B cell (primary cell): ENCODE results near the gene BTG1. TPM values are rescaled to one million over a fixed set of nuclear protein-coding genes. Genes with fewer than 3 reads are reported as not detected.

ENCODE experiments used
- ATAC-seq: fragments of 200-7000 bp; cut with Tn5 transposase; one replicate; pipeline ENCODE4 v1.10.0; 2021; ENCODE audit warnings: low read depth, mild to moderate bottlenecking, moderate number of reproducible peaks, moderate library complexity
- CTCF ChIA-PET: fragments of 350-600 bp; sonication (Branson Sonifier 250); formaldehyde crosslinking; loops from one replicate; lab custom pipeline; 2021; ENCODE audit warnings: antibody characterized with exemption, inconsistent platforms; lab: Charles Lee
- POLR2A ChIA-PET: fragments of 350-600 bp; sonication (Branson Sonifier 250); formaldehyde crosslinking; loops from one replicate; lab custom pipeline; 2021; ENCODE audit warnings: antibody characterized with exemption; lab: Charles Lee
- DNase-seq: peaks from one replicate; pipeline ENCODE4 v3.0.0; 2013
- H2AFZ ChIP-seq: 2 replicates; pipeline ENCODE4 v1.6.1; 2012; ENCODE audit warnings: mild to moderate bottlenecking, low read depth, low read length; ENCODE audit not compliant: insufficient read depth, poor library complexity, severe bottlenecking
- H3K27ac ChIP-seq, 2 donors: 1 replicate in 1 of 2; 2 replicates in 1 of 2; pipeline ENCODE4 v1.5.1; 2012 to 2013; ENCODE audit warnings: low read length in 2 of 2, mild to moderate bottlenecking in 2 of 2, moderate library complexity in 1 of 2
- H3K27me3 ChIP-seq, 4 experiments: fragments of 200-600 bp in 1 of 4; sonication (generic) in 1 of 4; replicated peaks in 1 of 4; 1 replicate in 2 of 4; 2 replicates in 2 of 4; pipeline versions ENCODE4 v1.6.1 to v1.7.0; 2013 to 2016; ENCODE audit warnings: low read length in 3 of 4, mild to moderate bottlenecking in 2 of 4, mixed read lengths in 1 of 4, moderate library complexity in 1 of 4; ENCODE audit not compliant: insufficient read depth in 4 of 4, control insufficient read depth in 3 of 4; ENCODE audit errors: control extremely low read depth in 1 of 4
- H3K36me3 ChIP-seq, 2 experiments: replicated peaks in 1 of 2; 1 replicate in 1 of 2; 2 replicates in 1 of 2; pipeline versions ENCODE4 v1.6.1 to v1.7.1; 2013; ENCODE audit warnings: low read length in 1 of 2; ENCODE audit not compliant: insufficient read depth in 2 of 2, control insufficient read depth in 1 of 2; ENCODE audit errors: control extremely low read depth in 1 of 2, extremely low read depth in 1 of 2
- H3K4me1 ChIP-seq, 2 donors: fragments of 200-600 bp in 1 of 2; sonication (generic) in 1 of 2; 1 replicate in 1 of 2; 2 replicates in 1 of 2; pipeline versions ENCODE4 v1.5.1 to v1.6.1; 2013 to 2017; ENCODE audit warnings: low read length in 2 of 2; ENCODE audit not compliant: control insufficient read depth in 2 of 2, insufficient read depth in 2 of 2
- H3K4me2 ChIP-seq: replicated peaks from 2 replicates; pipeline ENCODE3; 2012; ENCODE audit warnings: mild to moderate bottlenecking, low read depth, low read length; ENCODE audit not compliant: poor library complexity, severe bottlenecking
- H3K4me3 ChIP-seq, 5 experiments: fragments of 200-600 bp in 1 of 5; sonication (generic) in 1 of 5; 1 replicate in 3 of 5; 2 replicates in 2 of 5; pipeline versions ENCODE4 v1.5.1 to v1.7.0; 2011 to 2016; ENCODE audit warnings: low read length in 4 of 5, mild to moderate bottlenecking in 4 of 5, low read depth in 2 of 5, control low read depth in 1 of 5, moderate library complexity in 1 of 5; ENCODE audit not compliant: insufficient read depth in 1 of 5; ENCODE audit errors: control extremely low read depth in 1 of 5, extremely low read depth in 1 of 5
- H3K79me2 ChIP-seq: fragments of 200-600 bp; sonication (generic); one replicate; pipeline ENCODE4 v1.6.0; 2016; ENCODE audit warnings: low read length; ENCODE audit not compliant: control insufficient read depth, insufficient read depth
- H3K9ac ChIP-seq: fragments of 200-600 bp; sonication (generic); 2 replicates; pipeline ENCODE4 v1.6.1; 2017; ENCODE audit warnings: mild to moderate bottlenecking, low read length, moderate library complexity
- H3K9me3 ChIP-seq, 3 donors: one replicate each; pipeline versions ENCODE4 v1.6.1 to v1.7.1; 2013; ENCODE audit warnings: low read length in 2 of 3; ENCODE audit not compliant: control insufficient read depth in 2 of 3, insufficient read depth in 1 of 3; ENCODE audit errors: control extremely low read depth in 1 of 3
- H4K20me1 ChIP-seq: 2 replicates; pipeline ENCODE4 v1.6.0; 2012; ENCODE audit warnings: mild to moderate bottlenecking, low read length; ENCODE audit not compliant: insufficient read depth, control insufficient read depth, poor library complexity, severe bottlenecking
- H3K27ac Mint-ChIP-seq: one replicate; pipeline ENCODE4 v1.8.0; 2021; ENCODE audit warnings: mixed read lengths
- H3K27me3 Mint-ChIP-seq: one replicate; pipeline ENCODE4 v1.8.0; 2021; ENCODE audit warnings: mixed read lengths
- H3K4me1 Mint-ChIP-seq: one replicate; pipeline ENCODE4 v1.8.0; 2021; ENCODE audit warnings: mixed read lengths
- H3K4me3 Mint-ChIP-seq: one replicate; pipeline ENCODE4 v1.8.0; 2021; ENCODE audit warnings: mixed read lengths
- H3K9me3 Mint-ChIP-seq: one replicate; pipeline ENCODE4 v1.8.0; 2022; ENCODE audit warnings: mixed read lengths; ENCODE audit not compliant: insufficient read depth
- CTCF ChIP-seq: fragments of 200-600 bp; IDR thresholded peaks from one replicate; pipeline ENCODE4 v1.8.0; 2022; ENCODE audit warnings: antibody characterized with exemption, mild to moderate bottlenecking
- EZH2 ChIP-seq: IDR thresholded peaks from 2 replicates; pipeline ENCODE4 v1.6.1; 2012; ENCODE audit warnings: borderline replicate concordance, low read depth, mild to moderate bottlenecking, moderate library complexity, low read length; ENCODE audit not compliant: insufficient read depth, poor library complexity, severe bottlenecking
- WGBS: methylation state at CpG from one replicate; pipeline ENCODE4 v1.1.5; 2013; ENCODE audit warnings: missing lambda C conversion rate; ENCODE audit not compliant: insufficient coverage; 5-methylcytosine and 5-hydroxymethylcytosine counted together
- intact Hi-C: fragments of 100-400 bp; cut with micrococcal nuclease; formaldehyde crosslinking; loops from one replicate; pipeline ENCODE4 v1.10.0; 2022
- polyA plus RNA-seq: library from polyadenylated mRNA; depleted of rRNA; stranded (reverse); fragments of >200 nt; gene quantifications from 2 replicates; pipeline ENCODE4 v1.2.3, GENCODE V29; 2012
- total RNA-seq, 2 donors: library from RNA; stranded (reverse); fragments of 120-200 nt in 1 of 2; gene quantifications; 1 replicate in 1 of 2; 2 replicates in 1 of 2; pipeline versions ENCODE4 v1.2.3 to v1.2.4, GENCODE V29; 2013 to 2022

BTG1 gene
- total and polyA plus RNA-seq, 2 donors (not counting 1 experiment from before 2014, with no cell fraction given) = 322 to 733 TPM

- ATAC-seq = no peak
- TF ChIP-seq CTCF (peak; percentile 8), EZH2 (no peak)
- whole genome bisulfite sequencing = 0% methylated on average over 8 of the region's 14 CpGs
Observed at GRCh38 chr12:92146497-92147224, 1.0 kb upstream of the BTG1 start.

GRCh38 chr12:92145481-92145730 is 240 bp downstream of the BTG1 start:
- no peaks in the 10 kb centered on the region for H3K27me3 ChIP-seq
- CTCF ChIA-PET = interaction anchor here (0.8 to 5.3 kb wide), 32 partner anchors 8 to 504 kb away, joined by 3 to 52 read pairs (median 5); no protein-coding TSS in a partner anchor
- H3K36me3 ChIP-seq = peaks cover 0 to 51% of the 10 kb centered on the region in 2 experiments
- peak overlapping the region; percentile 93 for H3K9ac ChIP-seq
- H3K9me3 ChIP-seq = no peaks in the 10 kb centered on the region
- 0% methylated on average over 20 of the region's 28 CpGs for WGBS
- TF ChIP-seq CTCF (no peak), EZH2 (no peak)
- DNase-seq (no peak), ATAC-seq (no peak)
- peaks cover 45% of the 10 kb centered on the region for H4K20me1 ChIP-seq
- peak overlapping the region; percentile 76 for H3K4me2 ChIP-seq
- Mint-ChIP-seq H3K27me3 (no peaks in the 10 kb centered on the region), H3K9me3 (no peaks in the 10 kb centered on the region), H3K4me3 (peak overlapping the region; percentile 98), H3K4me1 (peaks cover 28% of the 10 kb centered on the region), H3K27ac (peak overlapping the region; percentile 99)
- H3K4me1 ChIP-seq = peaks cover 24% of the 10 kb centered on the region in 2 donors
- intact Hi-C loops = loop anchor here (2.0 to 5.0 kb wide), 3 partner anchors 42 to 155 kb away; no protein-coding TSS in a partner anchor
- H3K4me3 ChIP-seq = peak overlapping the region; percentile 30 to 99 (median 95)
- H3K27ac ChIP-seq = peak overlapping the region; percentile 81 to 83
- H2AFZ ChIP-seq = no peak overlapping the region
- POLR2A ChIA-PET = interaction anchor here (0.6 to 6.5 kb wide), 43 partner anchors 10 to 840 kb away, joined by 3 to 137 read pairs (median 5); partner anchors contain the start of gene EEA1
- peaks cover 98% of the 10 kb centered on the region for H3K79me2 ChIP-seq

More at GRCh38 chr12:92146497-92147224, 1.0 kb upstream of the BTG1 start:
- peak overlapping the region; percentile 87 to 91 for H3K27ac ChIP-seq
- intact Hi-C loops = loop anchor here (1.0 to 5.0 kb wide), 7 partner anchors 10 to 320 kb away; no protein-coding TSS in a partner anchor
- ChIA-PET CTCF (interaction anchor here (0.7 to 4.8 kb wide), 24 partner anchors 10 to 765 kb away, joined by 3 to 52 read pairs (median 5); no protein-coding TSS in a partner anchor), POLR2A (interaction anchor here (0.6 to 6.5 kb wide), 31 partner anchors 10 to 1281 kb away, joined by 3 to 137 read pairs (median 5); no protein-coding TSS in a partner anchor)
- peak overlapping the region; percentile 95 for H3K9ac ChIP-seq
- peaks cover 98% of the 10 kb centered on the region for H3K79me2 ChIP-seq
- peak overlapping the region; percentile 78 for H3K4me2 ChIP-seq
- no peaks in the 10 kb centered on the region for H3K27me3 ChIP-seq
- H4K20me1 ChIP-seq = peaks cover 34% of the 10 kb centered on the region
- peaks cover 26 to 32% of the 10 kb centered on the region in 2 donors for H3K4me1 ChIP-seq
- DNase-seq = no peak
- H3K4me1 Mint-ChIP-seq = peaks cover 37% of the 10 kb centered on the region
- peak overlapping the region; percentile 99 for H3K27ac Mint-ChIP-seq
- H3K36me3 ChIP-seq = peaks cover 0 to 44% of the 10 kb centered on the region in 2 experiments
- H3K4me3 ChIP-seq = peak overlapping the region; percentile 70 to 98 (median 95)
- H3K9me3 Mint-ChIP-seq = no peaks in the 10 kb centered on the region
- H3K4me3 Mint-ChIP-seq = peak overlapping the region; percentile 98
- H2AFZ ChIP-seq = peak overlapping the region; percentile 33
- H3K9me3 ChIP-seq = peaks cover 0 to 9% (median 0%) of the 10 kb centered on the region in 3 donors
- H3K27me3 Mint-ChIP-seq = no peaks in the 10 kb centered on the region
